CD4-positive, alpha-beta T cell treated with Interleukin-2 at 100 ng/mL for 4 hours (primary cell): ENCODE data around the gene SF3B5.
"Not testable (repeated sequence)": the region's sequence is repeated elsewhere in the genome, so short reads cannot be mapped to it uniquely, and the experiment has no call there.

Experiments used
- DNase-seq: peaks from one replicate; pipeline ENCODE4 v3.0.0-alpha.2; 2020; ENCODE audit warnings: low spot score

The SF3B5 gene

GRCh38 chr6:144104898-144105487, 9.6 kb upstream of the SF3B5 start:
- DNase-seq, result peak; percentile 87

- no peak for DNase-seq
Measured at GRCh38 chr6:144104488-144104887, 9.1 kb upstream of the SF3B5 start.

GRCh38 chr6:144103026-144103563, 7.7 kb upstream of the SF3B5 start:
- no peak for DNase-seq

- no peak for DNase-seq
Measured at GRCh38 chr6:144098993-144099392, 3.6 kb upstream of the SF3B5 start.

GRCh38 chr6:144094731-144095133, 641 bp downstream of the SF3B5 start:
- no peak for DNase-seq

- DNase-seq, result no peak
Measured at GRCh38 chr6:144093658-144094057, 1.7 kb downstream of the SF3B5 start.

- DNase-seq, result no peak
Measured at GRCh38 chr6:144093236-144093635, 2.1 kb downstream of the SF3B5 start.

GRCh38 chr6:144090384-144090783, 5.0 kb downstream of the SF3B5 start:
- no peak for DNase-seq

- DNase-seq, result no peak
Measured at GRCh38 chr6:144087789-144088426, 7.5 kb downstream of the SF3B5 start.

GRCh38 chr6:144086959-144087358, 8.4 kb downstream of the SF3B5 start:
- no peak for DNase-seq

- no peak for DNase-seq
Measured at GRCh38 chr6:144083172-144083571, 12.2 kb downstream of the SF3B5 start.

- DNase-seq, result not testable (repeated sequence)
Measured at GRCh38 chr6:144082412-144082811, 13.0 kb downstream of the SF3B5 start.

- no peak for DNase-seq
Measured at GRCh38 chr6:144077871-144078270, 17.5 kb downstream of the SF3B5 start.

GRCh38 chr6:144075875-144076274, 19.5 kb downstream of the SF3B5 start:
- no peak for DNase-seq

- DNase-seq, result no peak
Measured at GRCh38 chr6:144075187-144075586, 20.2 kb downstream of the SF3B5 start.

GRCh38 chr6:144073024-144073423, 22.3 kb downstream of the SF3B5 start:
- DNase-seq, result no peak

- no peak for DNase-seq
Measured at GRCh38 chr6:144069506-144069905, 25.9 kb downstream of the SF3B5 start.

GRCh38 chr6:144068794-144069193, 26.6 kb downstream of the SF3B5 start:
- DNase-seq, result no peak

GRCh38 chr6:144066741-144067484, 28.5 kb downstream of the SF3B5 start:
- DNase-seq, result no peak

GRCh38 chr6:144066255-144066654, 29.1 kb downstream of the SF3B5 start:
- no peak for DNase-seq

- no peak for DNase-seq
Measured at GRCh38 chr6:144065213-144065660, 30.1 kb downstream of the SF3B5 start.

GRCh38 chr6:144064402-144065212, 30.8 kb downstream of the SF3B5 start:
- peak; percentile 43 for DNase-seq
